HG03442 (cell line): ENCODE data around the gene LCLAT1.

Experiments
- ATAC-seq: cut with Tn5 transposase; IDR thresholded peaks from one replicate; pipeline ENCODE4 v1.9.1; 2021; ENCODE audit warnings: mild to moderate bottlenecking, moderate library complexity; ENCODE audit not compliant: unreplicated experiment

Gene LCLAT1

DNA sequence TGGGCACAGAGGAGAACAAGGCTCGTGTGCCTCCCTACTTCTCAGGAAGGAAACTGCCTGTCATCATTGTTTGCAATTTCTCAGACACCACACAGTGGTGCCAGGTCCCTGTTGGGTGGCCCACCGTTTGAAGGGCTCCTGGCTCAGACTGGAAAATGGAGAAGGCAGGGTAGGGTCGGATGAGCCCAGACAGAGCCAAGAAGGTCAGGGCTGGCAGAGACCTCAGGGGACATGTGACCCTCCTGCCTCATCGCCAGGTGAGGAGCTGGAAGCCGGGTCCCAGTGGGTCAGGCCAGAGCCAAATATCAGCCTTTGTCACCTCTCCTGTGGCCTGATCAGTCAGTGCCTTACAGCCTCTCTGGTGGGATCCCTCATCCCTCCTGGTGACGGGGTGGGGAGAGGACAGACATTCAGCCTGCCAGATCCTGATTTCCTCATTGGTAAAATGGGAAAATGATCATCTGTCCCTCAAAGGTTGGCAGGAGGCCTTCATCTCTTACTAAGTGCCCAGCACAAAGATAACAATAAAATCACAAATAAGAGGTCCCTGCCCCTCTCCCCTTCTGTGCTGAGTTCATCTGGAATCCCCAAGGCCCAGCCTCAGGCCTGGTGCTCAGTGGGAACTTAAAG is 242.6 kb downstream of the LCLAT1 start:
- no peak for ATAC-seq

DNA sequence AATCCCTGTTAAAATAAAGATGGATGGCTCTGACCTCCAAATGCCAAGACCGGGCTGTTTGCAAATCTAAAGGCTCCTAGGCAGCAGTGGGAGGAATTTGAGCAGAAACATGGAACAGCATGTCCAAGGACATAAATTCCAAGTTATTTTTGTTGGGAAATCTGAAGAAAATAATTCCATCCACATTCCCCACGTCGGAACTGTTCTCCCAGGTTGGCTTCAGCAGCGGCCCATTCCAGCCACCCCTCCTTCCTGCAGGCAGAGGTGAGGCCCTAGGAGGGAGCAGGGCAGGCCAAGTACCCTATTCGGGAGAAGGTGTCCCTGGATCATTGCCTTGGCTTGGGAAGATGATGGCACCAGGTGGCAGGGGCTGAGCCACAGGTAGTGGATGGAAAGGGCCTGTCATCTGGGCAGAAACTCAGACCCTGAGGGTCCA is 243.1 kb downstream of the LCLAT1 start:
- no peak for ATAC-seq

DNA sequence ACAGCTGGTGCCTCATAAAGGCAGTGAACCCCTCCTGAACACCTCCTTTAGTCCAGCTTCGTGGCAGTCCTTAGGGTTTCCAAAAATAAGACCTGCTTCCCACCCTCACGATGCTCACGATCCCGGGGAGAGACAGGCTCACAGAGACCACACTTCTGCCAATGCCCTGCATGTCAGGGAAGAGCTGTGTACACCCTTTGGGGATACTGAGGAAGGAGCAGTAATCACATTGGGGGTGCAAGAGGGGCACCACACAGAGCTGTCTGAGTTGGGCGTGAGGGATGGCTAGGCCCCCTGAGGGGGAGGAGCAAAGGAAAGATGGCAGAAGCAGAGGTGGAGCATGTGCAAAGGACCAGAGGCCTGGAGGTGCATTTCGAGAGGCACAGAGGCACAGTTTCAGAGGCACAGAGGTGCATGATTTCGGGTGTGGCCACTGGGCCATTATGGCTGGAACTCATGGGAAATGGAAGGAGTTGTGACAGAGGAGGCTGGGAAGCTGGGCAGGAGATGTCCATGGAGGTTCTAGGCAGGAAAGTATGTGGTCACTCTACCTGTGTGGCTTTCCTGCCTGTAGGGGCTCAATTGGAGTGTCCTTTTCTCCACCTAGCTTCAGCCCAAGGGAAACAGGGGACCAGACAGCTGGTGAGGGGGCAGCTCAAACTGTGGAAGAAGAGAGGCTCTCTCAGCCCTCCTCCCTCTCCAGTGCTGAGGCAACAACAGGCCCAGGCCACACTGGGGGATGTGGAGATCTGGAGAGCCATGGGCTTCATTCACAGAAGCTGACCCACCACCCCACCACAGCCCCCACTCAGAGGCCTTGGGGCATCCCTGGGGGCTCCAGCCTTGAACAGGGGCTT is 244.3 kb downstream of the LCLAT1 start:
- ATAC-seq: no peak

DNA sequence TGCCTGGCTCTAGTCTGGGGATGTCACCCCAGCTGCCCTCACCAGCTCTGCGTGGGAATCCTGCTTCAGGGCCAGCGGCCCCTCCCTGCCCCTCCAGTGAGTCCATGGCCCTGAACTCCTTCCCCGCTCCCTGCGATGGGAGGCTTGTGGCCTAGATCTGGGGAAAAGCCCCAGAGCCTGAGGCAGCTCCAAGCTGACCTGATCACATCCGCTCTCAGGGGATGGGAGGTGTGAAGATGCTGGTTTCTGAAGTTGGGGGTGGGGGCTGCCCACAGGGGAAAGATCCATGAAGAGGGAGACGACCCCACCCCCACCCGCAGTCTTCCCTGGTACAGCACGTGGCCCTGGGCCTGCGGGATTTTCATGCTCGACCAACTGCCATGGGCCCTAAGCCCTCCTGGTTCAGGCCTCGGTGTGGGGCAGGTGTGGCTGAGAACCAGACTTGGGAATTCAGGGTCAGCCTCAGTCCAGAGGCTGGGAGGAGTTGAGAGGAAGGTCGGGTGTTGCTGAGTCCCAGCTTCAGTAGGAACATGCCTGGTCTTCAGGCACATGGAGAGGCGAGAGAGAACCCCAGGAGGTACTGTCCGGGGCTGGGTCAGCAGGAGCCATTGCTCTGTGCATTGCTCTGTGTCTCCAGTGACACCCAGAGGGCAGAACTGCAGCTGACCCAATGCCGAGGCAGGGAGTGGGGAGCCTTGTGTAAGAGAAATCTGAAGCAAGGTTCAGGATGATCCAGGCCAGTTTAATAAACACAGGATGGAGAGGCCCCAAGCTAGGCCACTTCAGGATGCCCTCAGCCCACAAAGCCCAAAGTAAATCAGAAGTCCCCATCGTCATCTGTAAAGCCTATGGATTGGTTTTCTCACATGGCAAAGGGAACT is 245.1 kb downstream of the LCLAT1 start:
- no peak for ATAC-seq

DNA sequence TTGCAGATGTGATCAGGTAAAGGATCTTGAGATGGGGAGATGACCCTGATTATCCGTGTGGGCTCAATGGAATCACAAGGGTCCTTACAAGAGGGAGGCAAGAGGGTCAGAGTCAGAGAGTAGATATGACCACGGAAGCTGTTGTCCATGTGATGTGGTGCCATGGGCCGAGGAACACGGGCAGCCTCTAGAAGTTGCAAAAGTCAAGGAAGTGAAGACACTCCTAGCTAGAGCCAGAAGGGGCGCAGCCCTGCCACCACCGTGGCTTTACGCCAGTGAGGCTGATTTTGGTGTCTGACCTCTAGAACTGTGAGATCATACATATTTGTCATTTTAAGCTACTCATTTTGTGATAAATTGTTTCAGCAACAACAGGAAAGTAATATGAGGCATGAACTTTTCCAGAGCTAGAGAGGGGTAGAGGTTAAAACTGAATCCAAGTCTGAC is 245.8 kb downstream of the LCLAT1 start:
- no peak for ATAC-seq
